IMR-90 (cell line): Measurements from ENCODE around the gene CHST8.

Experiments used
- BHLHE40 ChIP-seq: fragments of 150-350 bp; IDR thresholded peaks from 2 replicates; pipeline ENCODE4 v1.6.1; 2016; ENCODE audit warnings: mild to moderate bottlenecking, low read depth, low read length
- CHD1 ChIP-seq: IDR thresholded peaks from 2 replicates; pipeline ENCODE4 v1.6.1; 2012; ENCODE audit warnings: low read depth, low read length, improper control_type of control experiment
- CTCF ChIP-seq: conservative IDR thresholded peaks from 2 replicates; pipeline ENCODE4 v1.5.1; 2012; ENCODE audit warnings: mild to moderate bottlenecking, low read depth, low read length, improper control_type of control experiment
- FOS ChIP-seq: fragments of 150-350 bp; IDR thresholded peaks from 2 replicates; pipeline ENCODE4 v1.6.1; 2016; ENCODE audit warnings: low read depth, low read length
- MAFK ChIP-seq: IDR thresholded peaks from 2 replicates; pipeline ENCODE4 v1.6.1; 2012; ENCODE audit warnings: low read depth, low read length, improper control_type of control experiment
- MXI1 ChIP-seq: IDR thresholded peaks from 2 replicates; pipeline ENCODE4 v1.6.1; 2012; ENCODE audit warnings: low read depth, mild to moderate bottlenecking, low read length, moderate library complexity, borderline replicate concordance
- POLR2A ChIP-seq: IDR thresholded peaks from 2 replicates; pipeline ENCODE4 v1.6.1; 2012; ENCODE audit warnings: mild to moderate bottlenecking, low read depth, low read length
- RCOR1 ChIP-seq: IDR thresholded peaks from 2 replicates; pipeline ENCODE4 v1.6.1; 2012; ENCODE audit warnings: mild to moderate bottlenecking, low read length, improper control_type of control experiment; ENCODE audit not compliant: insufficient replicate concordance
- RFX5 ChIP-seq: IDR thresholded peaks from 2 replicates; pipeline ENCODE4 v1.8.0; 2012; ENCODE audit warnings: low read depth, mild to moderate bottlenecking, low read length, moderate library complexity
- SMC3 ChIP-seq: fragments of 150-350 bp; IDR thresholded peaks from 2 replicates; pipeline ENCODE4 v1.6.1; 2016; ENCODE audit warnings: low read depth, mild to moderate bottlenecking, antibody characterized with exemption, low read length, moderate library complexity
- USF2 ChIP-seq: fragments of 150-350 bp; IDR thresholded peaks from 2 replicates; pipeline ENCODE4 v1.6.1; 2017; ENCODE audit warnings: mild to moderate bottlenecking, antibody characterized with exemption, low read length, low read depth

- TF ChIP-seq CTCF (no peak), RFX5 (no peak), RCOR1 (no peak), MAFK (no peak), POLR2A (no peak), CHD1 (no peak), BHLHE40 (no peak), MXI1 (no peak), FOS (no peak), SMC3 (no peak), USF2 (no peak)
Measured at GRCh38 chr19:33819880-33820781, 198.4 kb downstream of the CHST8 start.
